Jurkat, Clone E6-1 (cell line): ENCODE data around the gene SMIM31. TPM values are rescaled to one million over a fixed set of nuclear protein-coding genes. Genes with fewer than 3 reads are reported as not detected.
A peak's percentile ranks its signal among the peaks of the same experiment; 100 is the strongest.

Experiments used
- DNase-seq: peaks from one replicate; pipeline ENCODE4 v3.0.0-alpha.2; 2011; ENCODE audit warnings: low read depth, low spot score
- H3K4me3 ChIP-seq: 2 replicates; pipeline ENCODE4 v1.5.1; 2011; ENCODE audit warnings: mild to moderate bottlenecking, low read length, control low read depth, moderate library complexity
- polyA plus RNA-seq: library from polyadenylated mRNA; unstranded; fragments of >200 nt; gene quantifications from one replicate; pipeline ENCODE4 v1.2.1, GENCODE V29; 2012; ENCODE audit warnings: missing spikeins; ENCODE audit not compliant: insufficient read length, insufficient read depth

Gene SMIM31
- polyA plus RNA-seq, result not detected

- no peak for DNase-seq
- H3K4me3 ChIP-seq, result no peak within 1 kb of the TSS
Observed at GRCh38 chr4:164753873-164754488, at the start of gene SMIM31. Gene SMIM31 (plus strand): TSS chr4:164754131. CDS start chr4:164770444, 16,313 bp downstream.

GRCh38 chr4:164706675-164707074, 47.3 kb upstream of the SMIM31 start:
- H3K4me3 ChIP-seq, result no peak overlapping the region
- DNase-seq, result no peak

- no peak for DNase-seq
- H3K4me3 ChIP-seq, result no peak overlapping the region
Observed at GRCh38 chr4:164716901-164717300, 37.0 kb upstream of the SMIM31 start.

- DNase-seq, result no peak
- no peak overlapping the region for H3K4me3 ChIP-seq
Observed at GRCh38 chr4:164718827-164719226, 35.1 kb upstream of the SMIM31 start.

- no peak overlapping the region for H3K4me3 ChIP-seq
- peak; percentile 32 for DNase-seq
Observed at GRCh38 chr4:164725066-164725465, 28.9 kb upstream of the SMIM31 start.

GRCh38 chr4:164730705-164731393, 23.1 kb upstream of the SMIM31 start:
- DNase-seq, result no peak
- no peak overlapping the region for H3K4me3 ChIP-seq

- H3K4me3 ChIP-seq, result no peak overlapping the region
- DNase-seq, result peak; percentile 37
Observed at GRCh38 chr4:164731827-164732474, 22.0 kb upstream of the SMIM31 start.

- no peak overlapping the region for H3K4me3 ChIP-seq
- no peak for DNase-seq
Observed at GRCh38 chr4:164734484-164734883, 19.4 kb upstream of the SMIM31 start.

- H3K4me3 ChIP-seq, result no peak overlapping the region
Observed at GRCh38 chr4:164748375-164748774, 5.6 kb upstream of the SMIM31 start.

GRCh38 chr4:164755432-164755831, 1.5 kb downstream of the SMIM31 start:
- no peak for DNase-seq
- no peak overlapping the region for H3K4me3 ChIP-seq

More at GRCh38 chr4:164748375-164748774, 5.6 kb upstream of the SMIM31 start:
- DNase-seq, result peak; percentile 11

- no peak for DNase-seq
- no peak overlapping the region for H3K4me3 ChIP-seq
Observed at GRCh38 chr4:164756686-164757085, 2.8 kb downstream of the SMIM31 start.

- no peak for DNase-seq
Observed at GRCh38 chr4:164761241-164761640, 7.3 kb downstream of the SMIM31 start.

GRCh38 chr4:164761746-164762275, 7.9 kb downstream of the SMIM31 start:
- no peak for DNase-seq
- no peak overlapping the region for H3K4me3 ChIP-seq

More at GRCh38 chr4:164761241-164761640, 7.3 kb downstream of the SMIM31 start:
- no peak overlapping the region for H3K4me3 ChIP-seq

- DNase-seq, result no peak
- no peak overlapping the region for H3K4me3 ChIP-seq
Observed at GRCh38 chr4:164765096-164765495, 11.2 kb downstream of the SMIM31 start.

GRCh38 chr4:164765833-164766232, 11.9 kb downstream of the SMIM31 start:
- H3K4me3 ChIP-seq, result no peak overlapping the region
- no peak for DNase-seq

GRCh38 chr4:164768516-164768915, 14.6 kb downstream of the SMIM31 start:
- DNase-seq, result no peak
- no peak overlapping the region for H3K4me3 ChIP-seq

- DNase-seq, result no peak
- H3K4me3 ChIP-seq, result no peak overlapping the region
Observed at GRCh38 chr4:164770010-164770724, 16.2 kb downstream of the SMIM31 start.

- DNase-seq, result no peak
- no peak overlapping the region for H3K4me3 ChIP-seq
Observed at GRCh38 chr4:164771088-164771487, 17.2 kb downstream of the SMIM31 start.

GRCh38 chr4:164772076-164772475, 18.1 kb downstream of the SMIM31 start:
- H3K4me3 ChIP-seq, result no peak overlapping the region
- no peak for DNase-seq
